Neural progenitor cell (in vitro differentiated cells): Measurements from ENCODE around the gene CDC42. TPM values are rescaled to one million over a fixed set of nuclear protein-coding genes. Genes with fewer than 3 reads are reported as not detected.

ENCODE experiments used
- DNase-seq: peaks from one replicate; pipeline ENCODE4 v3.0.0-alpha.2; 2016; ENCODE audit warnings: low spot score
- H2AFZ ChIP-seq: fragments of 200-600 bp; sonication (generic); replicated peaks from 2 replicates; pipeline ENCODE4 v1.6.1; 2016; ENCODE audit warnings: antibody characterized with exemption
- H3F3A ChIP-seq: fragments of 200-600 bp; sonication (generic); 2 replicates; pipeline ENCODE4 v1.6.1; 2016; ENCODE audit warnings: antibody characterized with exemption, low read depth
- H3K27ac ChIP-seq: fragments of 200-600 bp; sonication (generic); 2 replicates; pipeline ENCODE4 v1.5.1; 2016; ENCODE audit warnings: mild to moderate bottlenecking
- H3K27me3 ChIP-seq: fragments of 200-600 bp; sonication (generic); 2 replicates; pipeline ENCODE4 v1.6.1; 2016; ENCODE audit warnings: mild to moderate bottlenecking, moderate library complexity
- H3K36me3 ChIP-seq: fragments of 200-600 bp; sonication (generic); 2 replicates; pipeline ENCODE4 v1.5.1; 2016
- H3K4me1 ChIP-seq: fragments of 200-600 bp; sonication (generic); 2 replicates; pipeline ENCODE4 v1.6.1; 2016; ENCODE audit warnings: mixed run types
- H3K4me2 ChIP-seq: fragments of 200-600 bp; sonication (generic); 2 replicates; pipeline ENCODE4 v1.6.1; 2016
- H3K4me3 ChIP-seq: fragments of 200-600 bp; sonication (generic); 2 replicates; pipeline ENCODE4 v1.5.1; 2016
- H3K79me2 ChIP-seq: fragments of 200-600 bp; sonication (generic); 2 replicates; pipeline ENCODE4 v1.6.1; 2016; ENCODE audit warnings: low read depth
- H3K9ac ChIP-seq: fragments of 200-600 bp; sonication (generic); 2 replicates; pipeline ENCODE4 v1.6.1; 2016
- H3K9me3 ChIP-seq: fragments of 200-600 bp; sonication (generic); 2 replicates; pipeline ENCODE4 v1.5.1; 2016; ENCODE audit warnings: low read depth
- H4K20me1 ChIP-seq: fragments of 200-600 bp; sonication (generic); 2 replicates; pipeline ENCODE4 v1.6.1; 2016; ENCODE audit warnings: low read depth
- H3K27ac Mint-ChIP-seq: 3 replicates; pipeline ENCODE4 v1.8.0; 2021; ENCODE audit warnings: mixed read lengths
- H3K27me3 Mint-ChIP-seq: 2 replicates; pipeline ENCODE4 v1.8.0; 2022; ENCODE audit warnings: low read depth, mild to moderate bottlenecking, inconsistent platforms, moderate library complexity, mixed read lengths; ENCODE audit not compliant: insufficient read depth
- H3K36me3 Mint-ChIP-seq: 3 replicates; pipeline ENCODE4 v1.8.0; 2021; ENCODE audit warnings: mixed read lengths
- H3K4me1 Mint-ChIP-seq: 3 replicates; pipeline ENCODE4 v1.8.0; 2021; ENCODE audit warnings: mixed read lengths
- H3K4me3 Mint-ChIP-seq: 3 replicates; pipeline ENCODE4 v1.8.0; 2021; ENCODE audit warnings: mild to moderate bottlenecking, moderate library complexity, mixed read lengths
- H3K9me3 Mint-ChIP-seq: 3 replicates; pipeline ENCODE4 v1.8.0; 2020; ENCODE audit warnings: mixed read lengths
- CTCF ChIP-seq: fragments of 200-600 bp; sonication (generic); IDR thresholded peaks from 2 replicates; pipeline ENCODE4 v1.5.1; 2017; ENCODE audit warnings: antibody characterized with exemption, mild to moderate bottlenecking
- EZH2 ChIP-seq: fragments of 200-600 bp; sonication (generic); IDR thresholded peaks from 2 replicates; pipeline ENCODE4 v1.6.1; 2017; ENCODE audit warnings: antibody characterized with exemption, mild to moderate bottlenecking, moderate library complexity
- EZH2phosphoT487 ChIP-seq: fragments of 200-600 bp; sonication (generic); IDR thresholded peaks from 2 replicates; pipeline ENCODE4 v1.6.1; 2017; ENCODE audit warnings: antibody characterized with exemption
- total RNA-seq: library from RNA; depleted of rRNA; stranded (reverse); fragments of >200 nt; gene quantifications from 2 replicates; pipeline ENCODE4 v1.2.3, GENCODE V29; 2015; ENCODE audit warnings: low replicate concordance

Gene CDC42
- total RNA-seq, 1 donor from 2014 or later, result 348 TPM

GRCh38 chr1:22111115-22111514 lies 58.6 kb downstream of the CDC42 start:
- peaks cover 5% of the 10 kb centered on the region for H3K27me3 Mint-ChIP-seq
- H3K36me3 Mint-ChIP-seq, result peaks cover 14% of the 10 kb centered on the region
- H3F3A ChIP-seq, result peaks cover 9% of the 10 kb centered on the region
- no peak overlapping the region for H3K27ac ChIP-seq
- peaks cover 22% of the 10 kb centered on the region for H3K79me2 ChIP-seq
- peaks cover 95% of the 10 kb centered on the region for H4K20me1 ChIP-seq
- H3K4me2 ChIP-seq, result no peak overlapping the region
- no peak overlapping the region for H2AFZ ChIP-seq
- H3K9ac ChIP-seq, result no peak overlapping the region
- H3K9me3 ChIP-seq, result no peaks in the 10 kb centered on the region
- H3K27me3 ChIP-seq, result no peaks in the 10 kb centered on the region
- no peak for DNase-seq
- no peaks in the 10 kb centered on the region for H3K9me3 Mint-ChIP-seq
- no peak overlapping the region for H3K4me3 Mint-ChIP-seq
- no peak overlapping the region for H3K27ac Mint-ChIP-seq
- H3K4me1 Mint-ChIP-seq, result peaks cover 36% of the 10 kb centered on the region
- H3K36me3 ChIP-seq, result no peaks in the 10 kb centered on the region
- H3K4me1 ChIP-seq, result peaks cover 17% of the 10 kb centered on the region
- no peak overlapping the region for H3K4me3 ChIP-seq
- TF ChIP-seq EZH2phosphoT487 (no peak), CTCF (no peak), EZH2 (no peak)

- H3K27me3 Mint-ChIP-seq, result peaks cover 9% of the 10 kb centered on the region
- Histone ChIP-seq H3K4me3 (no peak overlapping the region), H3K9ac (no peak overlapping the region), H3K9me3 (no peaks in the 10 kb centered on the region), H3F3A (peaks cover 9% of the 10 kb centered on the region), H4K20me1 (peaks cover 95% of the 10 kb centered on the region), H3K27ac (no peak overlapping the region), H3K79me2 (peaks cover 18% of the 10 kb centered on the region), H2AFZ (no peak overlapping the region), H3K36me3 (no peaks in the 10 kb centered on the region), H3K27me3 (no peaks in the 10 kb centered on the region), H3K4me1 (peaks cover 22% of the 10 kb centered on the region), H3K4me2 (no peak overlapping the region)
- H3K9me3 Mint-ChIP-seq, result no peaks in the 10 kb centered on the region
- H3K27ac Mint-ChIP-seq, result peak overlapping the region; percentile 30
- TF ChIP-seq CTCF (no peak), EZH2phosphoT487 (no peak), EZH2 (no peak)
- H3K36me3 Mint-ChIP-seq, result peaks cover 14% of the 10 kb centered on the region
- no peak for DNase-seq
- H3K4me3 Mint-ChIP-seq, result no peak overlapping the region
- H3K4me1 Mint-ChIP-seq, result peaks cover 41% of the 10 kb centered on the region
These were observed 59.1 kb downstream of the CDC42 start for GRCh38 chr1:22111620-22112019.

GRCh38 chr1:22112554-22112953 lies 60.0 kb downstream of the CDC42 start:
- H3K27me3 Mint-ChIP-seq, result peaks cover 10% of the 10 kb centered on the region
- no peak overlapping the region for H2AFZ ChIP-seq
- H3K27ac Mint-ChIP-seq, result no peak overlapping the region
- H3K4me3 Mint-ChIP-seq, result no peak overlapping the region
- H3K27me3 ChIP-seq, result no peaks in the 10 kb centered on the region
- peaks cover 50% of the 10 kb centered on the region for H3K4me1 Mint-ChIP-seq
- no peak overlapping the region for H3K27ac ChIP-seq
- no peaks in the 10 kb centered on the region for H3K36me3 ChIP-seq
- peaks cover 12% of the 10 kb centered on the region for H3K79me2 ChIP-seq
- peaks cover 98% of the 10 kb centered on the region for H4K20me1 ChIP-seq
- DNase-seq, result no peak
- peaks cover 22% of the 10 kb centered on the region for H3K4me1 ChIP-seq
- no peak overlapping the region for H3K9ac ChIP-seq
- H3K36me3 Mint-ChIP-seq, result peaks cover 12% of the 10 kb centered on the region
- H3F3A ChIP-seq, result peaks cover 9% of the 10 kb centered on the region
- H3K9me3 ChIP-seq, result no peaks in the 10 kb centered on the region
- H3K4me2 ChIP-seq, result no peak overlapping the region
- TF ChIP-seq EZH2phosphoT487 (no peak), CTCF (no peak), EZH2 (no peak)
- no peak overlapping the region for H3K4me3 ChIP-seq
- H3K9me3 Mint-ChIP-seq, result no peaks in the 10 kb centered on the region
